H9 (cell line): Measurements from ENCODE around the gene REG1A. TPM values are rescaled to one million over a fixed set of nuclear protein-coding genes. Genes with fewer than 3 reads are reported as not detected.
A peak's percentile ranks its signal among the peaks of the same experiment; 100 is the strongest.

Source experiments
- DNase-seq: peaks from one replicate; pipeline ENCODE4 v3.0.0-alpha.2; 2017
- H2AFZ ChIP-seq: one replicate; pipeline ENCODE4 v1.6.1; 2013; ENCODE audit warnings: mild to moderate bottlenecking, low read length, control low read depth, moderate library complexity
- H2AK5ac ChIP-seq: 2 replicates; pipeline ENCODE4 v1.6.1; 2013; ENCODE audit warnings: low read length, control low read depth, mixed read lengths; ENCODE audit not compliant: insufficient read length
- H2BK120ac ChIP-seq: one replicate; pipeline ENCODE4 v1.6.1; 2013; ENCODE audit warnings: low read depth, mild to moderate bottlenecking, low read length, control low read depth, inconsistent platforms; ENCODE audit not compliant: poor library complexity, severe bottlenecking
- H2BK12ac ChIP-seq: 2 replicates; pipeline ENCODE4 v1.6.1; 2013; ENCODE audit warnings: low read length, control low read depth, mixed read lengths, low read depth; ENCODE audit not compliant: insufficient read length
- H2BK15ac ChIP-seq: 2 replicates; pipeline ENCODE4 v1.6.1; 2013; ENCODE audit warnings: low read depth, low read length, control low read depth
- H2BK20ac ChIP-seq: one replicate; pipeline ENCODE4 v1.6.1; 2013; ENCODE audit warnings: low read depth, mild to moderate bottlenecking, low read length, control low read depth, inconsistent platforms; ENCODE audit not compliant: poor library complexity, severe bottlenecking
- H2BK5ac ChIP-seq: 2 replicates; pipeline ENCODE4 v1.6.1; 2013; ENCODE audit warnings: low read length, control low read depth, mixed read lengths; ENCODE audit not compliant: insufficient read length
- H3K14ac ChIP-seq: 2 replicates; pipeline ENCODE4 v1.6.1; 2013; ENCODE audit warnings: low read length, control low read depth; ENCODE audit not compliant: insufficient read depth
- H3K18ac ChIP-seq: 2 replicates; pipeline ENCODE4 v1.6.1; 2013; ENCODE audit warnings: low read depth, mild to moderate bottlenecking, mixed read lengths, low read length, control low read depth; ENCODE audit not compliant: insufficient read length
- H3K23ac ChIP-seq: 2 replicates; pipeline ENCODE4 v1.6.1; 2013; ENCODE audit warnings: low read length, control low read depth, mixed read lengths, low read depth; ENCODE audit not compliant: insufficient read length
- H3K23me2 ChIP-seq: 2 replicates; pipeline ENCODE4 v1.6.1; 2013; ENCODE audit warnings: low read depth, mild to moderate bottlenecking, mixed read lengths, low read length, control low read depth; ENCODE audit not compliant: insufficient read length, poor library complexity, severe bottlenecking
- H3K27ac ChIP-seq: 2 replicates; pipeline ENCODE4 v1.5.1; 2013; ENCODE audit warnings: low read length, control low read depth, mixed read lengths, low read depth; ENCODE audit not compliant: insufficient read length
- H3K27me3 ChIP-seq: 2 replicates; pipeline ENCODE4 v1.6.1; 2013; ENCODE audit warnings: low read length, control low read depth, inconsistent platforms; ENCODE audit not compliant: insufficient read depth
- H3K4ac ChIP-seq: 2 replicates; pipeline ENCODE4 v1.6.1; 2013; ENCODE audit warnings: low read depth, mild to moderate bottlenecking, control low read depth, inconsistent platforms, low read length, moderate library complexity
- H3K4me1 ChIP-seq: 2 replicates; pipeline ENCODE4 v1.6.1; 2013; ENCODE audit warnings: low read length, control low read depth, inconsistent platforms; ENCODE audit not compliant: insufficient read depth
- H3K4me2 ChIP-seq: 2 replicates; pipeline ENCODE4 v1.6.1; 2013; ENCODE audit warnings: low read length, control low read depth, mixed read lengths; ENCODE audit not compliant: insufficient read length, insufficient read depth
- H3K56ac ChIP-seq: 2 replicates; pipeline ENCODE4 v1.6.1; 2013; ENCODE audit warnings: low read depth, mild to moderate bottlenecking, mixed read lengths, low read length, control low read depth; ENCODE audit not compliant: insufficient read length
- H3K79me1 ChIP-seq: 2 replicates; pipeline ENCODE4 v1.6.1; 2013; ENCODE audit warnings: low read depth, mild to moderate bottlenecking, moderate library complexity, low read length, control low read depth, inconsistent platforms; ENCODE audit not compliant: insufficient read depth, poor library complexity, severe bottlenecking
- H3K79me2 ChIP-seq: 2 replicates; pipeline ENCODE4 v1.6.1; 2013; ENCODE audit warnings: low read length, control low read depth, inconsistent platforms; ENCODE audit not compliant: insufficient read depth
- H3K9ac ChIP-seq: 2 replicates; pipeline ENCODE4 v1.6.1; 2013; ENCODE audit warnings: low read length, control low read depth, mixed read lengths; ENCODE audit not compliant: insufficient read length; ENCODE audit errors: extremely low read depth
- H3K9me3 ChIP-seq: one replicate; pipeline ENCODE4 v1.6.1; 2013; ENCODE audit warnings: low read depth, low read length, inconsistent platforms; ENCODE audit not compliant: control insufficient read depth
- H3T11ph ChIP-seq: one replicate; pipeline ENCODE4 v1.6.1; 2013; ENCODE audit warnings: mild to moderate bottlenecking, low read length, control low read depth, inconsistent platforms
- H4K20me1 ChIP-seq: one replicate; pipeline ENCODE4 v1.6.1; 2013; ENCODE audit not compliant: control insufficient read depth, insufficient read length, insufficient read depth
- H4K5ac ChIP-seq: 2 replicates; pipeline ENCODE4 v1.6.1; 2013; ENCODE audit warnings: low read depth, mild to moderate bottlenecking, mixed read lengths, low read length, control low read depth; ENCODE audit not compliant: insufficient read length
- H4K8ac ChIP-seq: replicated peaks from 2 replicates; pipeline ENCODE4 v1.6.1; 2013; ENCODE audit warnings: low read length, control low read depth, mixed read lengths, low read depth; ENCODE audit not compliant: insufficient read length
- H4K91ac ChIP-seq: 2 replicates; pipeline ENCODE4 v1.6.1; 2013; ENCODE audit warnings: low read depth, mild to moderate bottlenecking, moderate library complexity, mixed read lengths, low read length, control low read depth; ENCODE audit not compliant: insufficient read length
- H3K27ac Mint-ChIP-seq, 3 experiments: 2 replicates in 2 of 3; 3 replicates in 1 of 3; pipeline ENCODE4 v1.8.0; 2020 to 2021; ENCODE audit warnings: mixed read lengths in 3 of 3, mild to moderate bottlenecking in 1 of 3, moderate library complexity in 1 of 3
- H3K27me3 Mint-ChIP-seq: 2 replicates; pipeline ENCODE4 v1.8.0; 2021; ENCODE audit warnings: low read depth, mild to moderate bottlenecking, moderate library complexity, mixed read lengths
- H3K36me3 Mint-ChIP-seq, 3 experiments: 2 replicates in 2 of 3; 3 replicates in 1 of 3; pipeline ENCODE4 v1.8.0; 2020 to 2021; ENCODE audit warnings: low read depth in 3 of 3, mixed read lengths in 3 of 3; ENCODE audit not compliant: insufficient read depth in 1 of 3
- H3K4me1 Mint-ChIP-seq, 2 experiments: 2 replicates each; pipeline ENCODE4 v1.8.0; 2020; ENCODE audit warnings: mixed read lengths in 2 of 2
- H3K4me3 Mint-ChIP-seq, 2 experiments: 2 replicates in 1 of 2; 3 replicates in 1 of 2; pipeline ENCODE4 v1.8.0; 2020 to 2021; ENCODE audit warnings: mild to moderate bottlenecking in 2 of 2, mixed read lengths in 2 of 2, moderate library complexity in 1 of 2
- H3K9me3 Mint-ChIP-seq, 2 experiments: 2 replicates in 1 of 2; 3 replicates in 1 of 2; pipeline ENCODE4 v1.8.0; 2020; ENCODE audit warnings: mild to moderate bottlenecking in 2 of 2, mixed read lengths in 2 of 2, moderate library complexity in 1 of 2
- CTCF ChIP-seq: fragments of 200-600 bp; sonication (generic); conservative IDR thresholded peaks from 3 replicates; pipeline ENCODE4 v1.8.0; 2021; ENCODE audit warnings: antibody characterized with exemption, mild to moderate bottlenecking
- total RNA-seq: library from RNA; stranded (reverse); gene quantifications from 2 replicates; pipeline ENCODE4 v1.2.1, GENCODE V29; 2021

Gene REG1A
- total RNA-seq, 1 experiment from 2014 or later, result not detected

GRCh38 chr2:79139423-79139822 lies 19.1 kb downstream of the REG1A start:
- Histone ChIP-seq H2AK5ac (no peak overlapping the region), H3K4me2 (no peak overlapping the region), H4K5ac (no peak overlapping the region), H3K9me3 (no peaks in the 10 kb centered on the region), H3K18ac (no peak overlapping the region), H3K23me2 (no peaks in the 10 kb centered on the region), H2BK12ac (no peak overlapping the region), H4K8ac (no peak overlapping the region), H3K27ac (no peak overlapping the region), H4K91ac (no peak overlapping the region), H4K20me1 (no peaks in the 10 kb centered on the region), H3K4ac (no peak overlapping the region), H3K79me2 (no peaks in the 10 kb centered on the region), H3K79me1 (no peaks in the 10 kb centered on the region), H3K56ac (no peak overlapping the region), H2BK20ac (no peak overlapping the region), H2BK120ac (no peak overlapping the region), H2BK15ac (no peak overlapping the region), H3T11ph (no peak overlapping the region), H3K27me3 (no peaks in the 10 kb centered on the region), H3K4me1 (no peaks in the 10 kb centered on the region), H2AFZ (no peak overlapping the region), H2BK5ac (no peak overlapping the region), H3K23ac (no peak overlapping the region), H3K14ac (no peak overlapping the region), H3K9ac (no peak overlapping the region)
- Mint-ChIP-seq H3K27me3 (no peaks in the 10 kb centered on the region; the same call in 1 of the 2 replicates), H3K36me3 (no peaks in the 10 kb centered on the region), H3K27ac (peak overlapping the region in 1 of 3 experiments; percentile 49; a peak in 1 of 7 replicates), H3K9me3 (no peaks in the 10 kb centered on the region; a peak in 1 of 5 replicates), H3K4me3 (no peak overlapping the region), H3K4me1 (no peaks in the 10 kb centered on the region)
- TF ChIP-seq CTCF, result no peak
- no peak for DNase-seq
